Pons (tissue), 1 donor: ENCODE results near the gene JMJD4.
"Not testable (repeated sequence)": the region's sequence is repeated elsewhere in the genome, so short reads cannot be mapped to it uniquely, and the experiment has no call there.

Source experiments
- DNase-seq: peaks from one replicate; pipeline ENCODE4 v3.0.0-alpha.2; 2016; ENCODE audit warnings: low spot score

Gene JMJD4

GRCh38 chr1:227732586-227733308 is 2.4 kb downstream of the JMJD4 start:
- no peak for DNase-seq

GRCh38 chr1:227731696-227732585 is 3.2 kb downstream of the JMJD4 start:
- DNase-seq = no peak

GRCh38 chr1:227731241-227731677 is 3.8 kb downstream of the JMJD4 start:
- no peak for DNase-seq

- DNase-seq = no peak
These were observed 4.4 kb downstream of the JMJD4 start for GRCh38 chr1:227730630-227731151.

GRCh38 chr1:227729881-227730629 is 5.0 kb downstream of the JMJD4 start:
- DNase-seq = peak; percentile 50

GRCh38 chr1:227729144-227729880 is 5.8 kb downstream of the JMJD4 start:
- DNase-seq = no peak

- no peak for DNase-seq
These were observed 6.3 kb downstream of the JMJD4 start for GRCh38 chr1:227728892-227729143.

- no peak for DNase-seq
These were observed 6.8 kb downstream of the JMJD4 start for GRCh38 chr1:227728059-227728891.

- DNase-seq = no peak
These were observed 8.0 kb downstream of the JMJD4 start for GRCh38 chr1:227726924-227727599.

GRCh38 chr1:227726318-227726717 is 8.8 kb downstream of the JMJD4 start:
- no peak for DNase-seq

- DNase-seq = no peak
These were observed 10.1 kb downstream of the JMJD4 start for GRCh38 chr1:227725046-227725445.

GRCh38 chr1:227723474-227723873 is 11.6 kb downstream of the JMJD4 start:
- no peak for DNase-seq

- no peak for DNase-seq
These were observed 16.2 kb downstream of the JMJD4 start for GRCh38 chr1:227718932-227719331.

GRCh38 chr1:227712648-227713047 is 22.5 kb downstream of the JMJD4 start:
- DNase-seq = no peak

GRCh38 chr1:227710474-227710873 is 24.6 kb downstream of the JMJD4 start:
- DNase-seq = not testable (repeated sequence)

GRCh38 chr1:227709451-227709850 is 25.7 kb downstream of the JMJD4 start:
- DNase-seq = no peak

GRCh38 chr1:227707846-227708245 is 27.3 kb downstream of the JMJD4 start:
- no peak for DNase-seq

- not testable (repeated sequence) for DNase-seq
These were observed 33.5 kb downstream of the JMJD4 start for GRCh38 chr1:227701631-227702030.

GRCh38 chr1:227697321-227697864 is 37.7 kb downstream of the JMJD4 start:
- DNase-seq = no peak

- no peak for DNase-seq
These were observed 49.3 kb downstream of the JMJD4 start for GRCh38 chr1:227685807-227686206.
